B cell (primary cell): ENCODE results near the gene SNED1. TPM values are rescaled to one million over a fixed set of nuclear protein-coding genes. Genes with fewer than 3 reads are reported as not detected.

Source experiments
- ATAC-seq: fragments of 200-7000 bp; cut with Tn5 transposase; one replicate; pipeline ENCODE4 v1.10.0; 2021; ENCODE audit warnings: low read depth, mild to moderate bottlenecking, moderate number of reproducible peaks, moderate library complexity
- CTCF ChIA-PET: fragments of 350-600 bp; sonication (Branson Sonifier 250); formaldehyde crosslinking; loops from one replicate; lab custom pipeline; 2021; ENCODE audit warnings: antibody characterized with exemption, inconsistent platforms; lab: Charles Lee
- POLR2A ChIA-PET: fragments of 350-600 bp; sonication (Branson Sonifier 250); formaldehyde crosslinking; loops from one replicate; lab custom pipeline; 2021; ENCODE audit warnings: antibody characterized with exemption; lab: Charles Lee
- DNase-seq: peaks from one replicate; pipeline ENCODE4 v3.0.0; 2013
- H2AFZ ChIP-seq: 2 replicates; pipeline ENCODE4 v1.6.1; 2012; ENCODE audit warnings: mild to moderate bottlenecking, low read depth, low read length; ENCODE audit not compliant: insufficient read depth, poor library complexity, severe bottlenecking
- H3K27ac ChIP-seq, 2 donors: 1 replicate in 1 of 2; 2 replicates in 1 of 2; pipeline ENCODE4 v1.5.1; 2012 to 2013; ENCODE audit warnings: low read length in 2 of 2, mild to moderate bottlenecking in 2 of 2, moderate library complexity in 1 of 2
- H3K27me3 ChIP-seq, 4 experiments: fragments of 200-600 bp in 1 of 4; sonication (generic) in 1 of 4; replicated peaks in 1 of 4; 1 replicate in 2 of 4; 2 replicates in 2 of 4; pipeline versions ENCODE4 v1.6.1 to v1.7.0; 2013 to 2016; ENCODE audit warnings: low read length in 3 of 4, mild to moderate bottlenecking in 2 of 4, mixed read lengths in 1 of 4, moderate library complexity in 1 of 4; ENCODE audit not compliant: insufficient read depth in 4 of 4, control insufficient read depth in 3 of 4; ENCODE audit errors: control extremely low read depth in 1 of 4
- H3K36me3 ChIP-seq, 2 experiments: replicated peaks in 1 of 2; 1 replicate in 1 of 2; 2 replicates in 1 of 2; pipeline versions ENCODE4 v1.6.1 to v1.7.1; 2013; ENCODE audit warnings: low read length in 1 of 2; ENCODE audit not compliant: insufficient read depth in 2 of 2, control insufficient read depth in 1 of 2; ENCODE audit errors: control extremely low read depth in 1 of 2, extremely low read depth in 1 of 2
- H3K4me1 ChIP-seq, 2 donors: fragments of 200-600 bp in 1 of 2; sonication (generic) in 1 of 2; 1 replicate in 1 of 2; 2 replicates in 1 of 2; pipeline versions ENCODE4 v1.5.1 to v1.6.1; 2013 to 2017; ENCODE audit warnings: low read length in 2 of 2; ENCODE audit not compliant: control insufficient read depth in 2 of 2, insufficient read depth in 2 of 2
- H3K4me2 ChIP-seq: replicated peaks from 2 replicates; pipeline ENCODE3; 2012; ENCODE audit warnings: mild to moderate bottlenecking, low read depth, low read length; ENCODE audit not compliant: poor library complexity, severe bottlenecking
- H3K4me3 ChIP-seq, 5 experiments: fragments of 200-600 bp in 1 of 5; sonication (generic) in 1 of 5; 1 replicate in 3 of 5; 2 replicates in 2 of 5; pipeline versions ENCODE4 v1.5.1 to v1.7.0; 2011 to 2016; ENCODE audit warnings: low read length in 4 of 5, mild to moderate bottlenecking in 4 of 5, low read depth in 2 of 5, control low read depth in 1 of 5, moderate library complexity in 1 of 5; ENCODE audit not compliant: insufficient read depth in 1 of 5; ENCODE audit errors: control extremely low read depth in 1 of 5, extremely low read depth in 1 of 5
- H3K79me2 ChIP-seq: fragments of 200-600 bp; sonication (generic); one replicate; pipeline ENCODE4 v1.6.0; 2016; ENCODE audit warnings: low read length; ENCODE audit not compliant: control insufficient read depth, insufficient read depth
- H3K9ac ChIP-seq: fragments of 200-600 bp; sonication (generic); 2 replicates; pipeline ENCODE4 v1.6.1; 2017; ENCODE audit warnings: mild to moderate bottlenecking, low read length, moderate library complexity
- H3K9me3 ChIP-seq, 3 donors: one replicate each; pipeline versions ENCODE4 v1.6.1 to v1.7.1; 2013; ENCODE audit warnings: low read length in 2 of 3; ENCODE audit not compliant: control insufficient read depth in 2 of 3, insufficient read depth in 1 of 3; ENCODE audit errors: control extremely low read depth in 1 of 3
- H4K20me1 ChIP-seq: 2 replicates; pipeline ENCODE4 v1.6.0; 2012; ENCODE audit warnings: mild to moderate bottlenecking, low read length; ENCODE audit not compliant: insufficient read depth, control insufficient read depth, poor library complexity, severe bottlenecking
- H3K27ac Mint-ChIP-seq: one replicate; pipeline ENCODE4 v1.8.0; 2021; ENCODE audit warnings: mixed read lengths
- H3K27me3 Mint-ChIP-seq: one replicate; pipeline ENCODE4 v1.8.0; 2021; ENCODE audit warnings: mixed read lengths
- H3K4me1 Mint-ChIP-seq: one replicate; pipeline ENCODE4 v1.8.0; 2021; ENCODE audit warnings: mixed read lengths
- H3K4me3 Mint-ChIP-seq: one replicate; pipeline ENCODE4 v1.8.0; 2021; ENCODE audit warnings: mixed read lengths
- H3K9me3 Mint-ChIP-seq: one replicate; pipeline ENCODE4 v1.8.0; 2022; ENCODE audit warnings: mixed read lengths; ENCODE audit not compliant: insufficient read depth
- EZH2 ChIP-seq: IDR thresholded peaks from 2 replicates; pipeline ENCODE4 v1.6.1; 2012; ENCODE audit warnings: borderline replicate concordance, low read depth, mild to moderate bottlenecking, moderate library complexity, low read length; ENCODE audit not compliant: insufficient read depth, poor library complexity, severe bottlenecking
- WGBS: methylation state at CpG from one replicate; pipeline ENCODE4 v1.1.5; 2013; ENCODE audit warnings: missing lambda C conversion rate; ENCODE audit not compliant: insufficient coverage; 5-methylcytosine and 5-hydroxymethylcytosine counted together
- intact Hi-C: fragments of 100-400 bp; cut with micrococcal nuclease; formaldehyde crosslinking; loops from one replicate; pipeline ENCODE4 v1.10.0; 2022
- polyA plus RNA-seq: library from polyadenylated mRNA; depleted of rRNA; stranded (reverse); fragments of >200 nt; gene quantifications from 2 replicates; pipeline ENCODE4 v1.2.3, GENCODE V29; 2012
- total RNA-seq, 2 donors: library from RNA; stranded (reverse); fragments of 120-200 nt in 1 of 2; gene quantifications; 1 replicate in 1 of 2; 2 replicates in 1 of 2; pipeline versions ENCODE4 v1.2.3 to v1.2.4, GENCODE V29; 2013 to 2022
- TF ChIP-seq, protein P1 (sequence below): fragments of 200-600 bp; IDR thresholded peaks from one replicate; pipeline ENCODE4 v1.8.0; 2022; ENCODE audit warnings: antibody characterized with exemption, mild to moderate bottlenecking

Gene SNED1
- total and polyA plus RNA-seq, 2 donors (not counting 1 experiment from before 2014, with no cell fraction given) = 25.5 to 336 TPM

- Histone ChIP-seq H3K9ac (no peak overlapping the region), H3K4me1 (peaks cover 0 to 4% of the 10 kb centered on the region in 2 donors), H3K27ac (no peak overlapping the region), H3K4me2 (no peak overlapping the region), H3K79me2 (no peaks in the 10 kb centered on the region), H4K20me1 (no peaks in the 10 kb centered on the region), H3K36me3 (no peaks in the 10 kb centered on the region), H3K27me3 (peaks cover 0 to 10% (median 0%) of the 10 kb centered on the region in 4 experiments), H2AFZ (no peak overlapping the region), H3K9me3 (no peaks in the 10 kb centered on the region), H3K4me3 (no peak overlapping the region)
- ChIA-PET POLR2A (interaction anchor here (0.6 kb wide), 1 partner anchor 91 kb away, joined by 3 read pairs; no protein-coding TSS in a partner anchor), CTCF (interaction anchor here (0.9 to 3.5 kb wide), 2 partner anchors 85 to 168 kb away, joined by 3 to 33 read pairs; partner anchors contain the start of genes PASK and PPP1R7)
- Mint-ChIP-seq H3K27me3 (peaks cover 3% of the 10 kb centered on the region), H3K9me3 (no peaks in the 10 kb centered on the region), H3K4me1 (peaks cover 3% of the 10 kb centered on the region), H3K4me3 (no peak overlapping the region), H3K27ac (no peak overlapping the region)
- TF ChIP-seq, protein P1, sequence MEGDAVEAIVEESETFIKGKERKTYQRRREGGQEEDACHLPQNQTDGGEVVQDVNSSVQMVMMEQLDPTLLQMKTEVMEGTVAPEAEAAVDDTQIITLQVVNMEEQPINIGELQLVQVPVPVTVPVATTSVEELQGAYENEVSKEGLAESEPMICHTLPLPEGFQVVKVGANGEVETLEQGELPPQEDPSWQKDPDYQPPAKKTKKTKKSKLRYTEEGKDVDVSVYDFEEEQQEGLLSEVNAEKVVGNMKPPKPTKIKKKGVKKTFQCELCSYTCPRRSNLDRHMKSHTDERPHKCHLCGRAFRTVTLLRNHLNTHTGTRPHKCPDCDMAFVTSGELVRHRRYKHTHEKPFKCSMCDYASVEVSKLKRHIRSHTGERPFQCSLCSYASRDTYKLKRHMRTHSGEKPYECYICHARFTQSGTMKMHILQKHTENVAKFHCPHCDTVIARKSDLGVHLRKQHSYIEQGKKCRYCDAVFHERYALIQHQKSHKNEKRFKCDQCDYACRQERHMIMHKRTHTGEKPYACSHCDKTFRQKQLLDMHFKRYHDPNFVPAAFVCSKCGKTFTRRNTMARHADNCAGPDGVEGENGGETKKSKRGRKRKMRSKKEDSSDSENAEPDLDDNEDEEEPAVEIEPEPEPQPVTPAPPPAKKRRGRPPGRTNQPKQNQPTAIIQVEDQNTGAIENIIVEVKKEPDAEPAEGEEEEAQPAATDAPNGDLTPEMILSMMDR = no peak
- no peak for TF ChIP-seq EZH2
- intact Hi-C loops = loop anchor here (5.0 kb wide), 2 partner anchors 60 to 170 kb away; partner anchors contain the start of gene PPP1R7
- no peak for ATAC-seq
- 91% methylated on average over 25 of the region's 25 CpGs for WGBS
- DNase-seq = no peak
Measured at GRCh38 chr2:240981871-240982800, 16.3 kb upstream of the SNED1 start.
